ENCODE measurements around the gene GARS1. TPM values are rescaled to one million over a fixed set of nuclear protein-coding genes. Genes with fewer than 3 reads are reported as not detected.

Gene GARS1
- total RNA-seq, 2 experiments from 2014 or later: 366 to 384 TPM

Other genes starting within 250 kb of the GARS1 start
- gene NOD1, start 116.1 kb upstream of the GARS1 start, total RNA-seq: 10 to 100 TPM; 12.6 to 12.8 TPM
- gene GGCT, start 90.0 kb upstream of the GARS1 start, total RNA-seq: 10 to 100 TPM; 91.4 to 93.3 TPM
- not detected for gene CRHR2, start 87.6 kb downstream of the GARS1 start, total RNA-seq
- under 1 TPM in 1 of 2 experiments, not detected in 1; 0.08 TPM for gene INMT, start 157.3 kb downstream of the GARS1 start, total RNA-seq
- gene MINDY4, start 176.5 kb downstream of the GARS1 start, total RNA-seq: 1 to 10 TPM; 1.6 to 2.0 TPM